NCI-H1048 (cell line): ENCODE results near the gene S100A12.

Source experiments
- DNase-seq: peaks from one replicate; lab custom pipeline; 2025; lab: John Stamatoyannopoulos, UW

S100A12 gene

DNA sequence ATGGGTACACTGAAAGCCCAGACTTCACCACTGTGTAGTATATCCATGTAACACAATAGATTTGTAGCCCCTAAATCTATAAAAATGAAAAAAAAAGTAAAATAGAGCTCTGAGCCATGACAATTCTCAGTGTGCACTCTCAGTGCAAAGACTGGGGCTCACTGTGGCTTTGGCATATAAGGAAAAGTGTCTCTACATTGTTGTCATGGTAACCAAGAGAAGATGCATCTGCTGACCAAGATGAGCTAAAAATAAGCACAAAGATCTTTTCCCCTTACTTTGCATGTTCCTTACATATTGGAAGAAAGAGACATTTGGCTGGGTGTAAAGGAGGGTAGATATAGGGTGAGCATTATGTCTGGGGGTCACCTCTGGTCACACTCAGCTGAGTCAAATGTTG lies 38.8 kb downstream of the S100A12 start:
- DNase-seq: no peak

DNA sequence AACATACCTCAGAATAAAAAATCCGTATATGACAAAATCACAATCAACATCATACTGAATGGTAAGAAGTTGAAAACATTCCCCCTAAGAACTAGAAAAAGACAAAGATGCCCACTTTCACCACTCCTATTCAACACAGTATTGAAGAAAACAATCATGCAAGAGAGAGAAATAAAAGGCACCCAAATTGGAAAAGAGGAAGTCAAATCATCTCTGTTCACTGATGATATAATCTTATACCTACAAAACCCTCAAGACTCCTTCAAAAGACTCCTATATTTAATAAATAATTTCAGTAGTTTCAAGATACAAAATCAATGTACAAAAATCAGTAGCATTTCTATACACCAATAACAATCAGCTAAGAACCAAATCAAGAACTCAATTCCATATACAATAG lies 41.5 kb downstream of the S100A12 start:
- no peak for DNase-seq

DNA sequence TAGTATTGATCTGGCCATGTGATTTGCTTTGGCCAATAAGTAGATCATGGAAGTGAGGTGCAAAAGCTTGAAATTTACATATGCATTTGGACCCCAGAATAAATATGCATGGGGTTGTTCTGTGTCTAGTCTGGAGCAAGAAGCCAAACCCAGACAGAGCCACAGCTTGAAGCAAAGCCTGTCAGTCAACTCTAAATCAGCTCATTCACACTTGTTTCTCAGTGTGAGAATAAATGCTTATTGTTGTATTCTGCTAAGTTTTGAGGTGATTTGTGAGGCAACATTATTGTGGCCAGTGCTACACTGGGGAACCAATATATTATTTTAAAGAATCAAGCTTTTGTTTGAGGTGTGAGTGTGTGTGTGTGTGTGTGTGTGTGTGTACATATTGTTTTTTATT lies 50.5 kb downstream of the S100A12 start:
- DNase-seq: no peak
